Immature natural killer cell (primary cell): ENCODE results near the gene RYR3. TPM values are rescaled to one million over a fixed set of nuclear protein-coding genes. Genes with fewer than 3 reads are reported as not detected.

ENCODE experiments used
- DNase-seq, 3 donors: peaks; one replicate each; pipeline ENCODE4 v3.0.0; 2022; ENCODE audit warnings: mixed read lengths in 1 of 3
- H3K27ac Mint-ChIP-seq, 6 donors: one replicate each; pipeline ENCODE4 v1.8.0; 2020; ENCODE audit warnings: mixed read lengths in 6 of 6, mild to moderate bottlenecking in 5 of 6, inconsistent platforms in 4 of 6, moderate library complexity in 3 of 6
- H3K27me3 Mint-ChIP-seq, 3 donors: one replicate each; pipeline ENCODE4 v1.8.0; 2020 to 2021; ENCODE audit warnings: low read depth in 3 of 3, mild to moderate bottlenecking in 3 of 3, mixed read lengths in 3 of 3, moderate library complexity in 3 of 3, inconsistent platforms in 1 of 3
- H3K36me3 Mint-ChIP-seq, 3 donors: one replicate each; pipeline ENCODE4 v1.8.0; 2020; ENCODE audit warnings: mixed read lengths in 3 of 3, inconsistent platforms in 2 of 3, mild to moderate bottlenecking in 2 of 3
- H3K4me1 Mint-ChIP-seq, 2 donors: one replicate each; pipeline ENCODE4 v1.8.0; 2020; ENCODE audit warnings: inconsistent platforms in 2 of 2, mild to moderate bottlenecking in 2 of 2, mixed read lengths in 2 of 2, moderate library complexity in 1 of 2
- H3K4me3 Mint-ChIP-seq, 5 donors: one replicate each; pipeline ENCODE4 v1.8.0; 2020; ENCODE audit warnings: mild to moderate bottlenecking in 5 of 5, mixed read lengths in 5 of 5, inconsistent platforms in 3 of 5, moderate library complexity in 3 of 5
- H3K9me3 Mint-ChIP-seq, 6 donors: one replicate each; pipeline ENCODE4 v1.8.0; 2020; ENCODE audit warnings: mild to moderate bottlenecking in 6 of 6, mixed read lengths in 6 of 6, inconsistent platforms in 4 of 6, moderate library complexity in 3 of 6
- polyA plus RNA-seq, 3 donors: library from polyadenylated mRNA; unstranded; fragments of 300-500 nt; fragmentation: Illumina TruSeq; gene quantifications; one replicate each; pipeline ENCODE4 v1.2.3, GENCODE V29; 2021

Gene RYR3
- polyA plus RNA-seq, 3 donors from 2014 or later, result 0.11 to 0.14 TPM; not detected in 1

GRCh38 chr15:33489335-33489734 is 178.6 kb downstream of the RYR3 start:
- DNase-seq, result no peak
- Mint-ChIP-seq H3K36me3 (no peaks in the 10 kb centered on the region), H3K4me1 (no peaks in the 10 kb centered on the region), H3K27ac (no peak overlapping the region), H3K27me3 (peaks cover 0 to 4% (median 0%) of the 10 kb centered on the region in 3 donors), H3K4me3 (no peak overlapping the region), H3K9me3 (peaks cover 0 to 2% (median 0%) of the 10 kb centered on the region in 6 donors)

DNA sequence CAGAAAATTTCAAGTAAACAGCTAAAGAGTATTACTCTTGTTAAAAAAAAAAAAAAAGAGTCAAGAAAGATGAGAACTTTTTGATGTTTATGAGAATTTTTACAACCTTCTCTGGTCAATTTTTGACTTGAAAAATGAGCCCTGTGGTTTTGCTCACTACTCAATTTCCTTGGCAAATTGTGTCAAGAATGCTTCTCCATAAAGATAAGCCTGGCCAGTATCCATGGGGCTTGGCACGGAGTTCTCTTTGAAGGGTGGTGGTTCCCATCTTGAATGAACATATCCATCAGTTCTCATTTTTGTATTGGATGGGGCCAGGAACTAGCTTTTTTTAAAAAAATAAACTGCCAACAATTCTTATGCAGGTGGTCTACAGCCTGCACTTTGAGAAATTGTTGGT is 179.9 kb downstream of the RYR3 start:
- Mint-ChIP-seq H3K4me3 (no peak overlapping the region), H3K4me1 (no peaks in the 10 kb centered on the region), H3K9me3 (peaks cover 0 to 2% (median 0%) of the 10 kb centered on the region in 6 donors), H3K27ac (no peak overlapping the region), H3K27me3 (peaks cover 0 to 4% (median 2%) of the 10 kb centered on the region in 3 donors), H3K36me3 (no peaks in the 10 kb centered on the region)
- no peak for DNase-seq

- Mint-ChIP-seq H3K4me3 (no peak overlapping the region), H3K36me3 (no peaks in the 10 kb centered on the region)
These were observed 181.8 kb downstream of the RYR3 start for GRCh38 chr15:33492434-33493052.

DNA sequence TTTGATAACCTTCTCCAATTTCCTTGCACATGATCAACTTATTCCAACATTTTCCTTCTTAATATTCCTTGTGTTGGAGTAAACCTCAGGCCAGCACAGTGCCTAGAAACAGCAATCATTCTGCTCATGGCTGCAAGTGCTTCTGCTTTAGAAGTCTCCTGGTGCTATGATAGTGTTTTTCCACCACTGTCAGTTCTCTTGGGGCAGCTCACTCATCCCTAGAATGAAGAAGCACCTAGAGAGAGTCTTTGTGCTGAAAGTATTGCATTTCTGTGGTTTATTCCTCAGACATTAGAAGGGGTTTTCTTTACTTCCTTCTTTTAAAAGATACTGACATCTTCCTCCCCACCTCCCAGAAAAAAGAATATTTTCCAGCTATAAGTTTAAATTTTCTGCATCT is 183.5 kb downstream of the RYR3 start:
- Mint-ChIP-seq H3K27me3 (peaks cover 3 to 5% (median 4%) of the 10 kb centered on the region in 3 donors), H3K4me3 (no peak overlapping the region), H3K27ac (no peak overlapping the region), H3K4me1 (no peaks in the 10 kb centered on the region), H3K9me3 (peaks cover 0 to 4% (median 0%) of the 10 kb centered on the region in 6 donors), H3K36me3 (no peaks in the 10 kb centered on the region)
- no peak for DNase-seq

More at GRCh38 chr15:33492434-33493052, 181.8 kb downstream of the RYR3 start:
- peaks cover 0 to 2% (median under 1%) of the 10 kb centered on the region in 6 donors for H3K9me3 Mint-ChIP-seq
- peaks cover 4 to 5% (median 4%) of the 10 kb centered on the region in 3 donors for H3K27me3 Mint-ChIP-seq
- H3K27ac Mint-ChIP-seq, result no peak overlapping the region
- no peak for DNase-seq
- H3K4me1 Mint-ChIP-seq, result no peaks in the 10 kb centered on the region

DNA sequence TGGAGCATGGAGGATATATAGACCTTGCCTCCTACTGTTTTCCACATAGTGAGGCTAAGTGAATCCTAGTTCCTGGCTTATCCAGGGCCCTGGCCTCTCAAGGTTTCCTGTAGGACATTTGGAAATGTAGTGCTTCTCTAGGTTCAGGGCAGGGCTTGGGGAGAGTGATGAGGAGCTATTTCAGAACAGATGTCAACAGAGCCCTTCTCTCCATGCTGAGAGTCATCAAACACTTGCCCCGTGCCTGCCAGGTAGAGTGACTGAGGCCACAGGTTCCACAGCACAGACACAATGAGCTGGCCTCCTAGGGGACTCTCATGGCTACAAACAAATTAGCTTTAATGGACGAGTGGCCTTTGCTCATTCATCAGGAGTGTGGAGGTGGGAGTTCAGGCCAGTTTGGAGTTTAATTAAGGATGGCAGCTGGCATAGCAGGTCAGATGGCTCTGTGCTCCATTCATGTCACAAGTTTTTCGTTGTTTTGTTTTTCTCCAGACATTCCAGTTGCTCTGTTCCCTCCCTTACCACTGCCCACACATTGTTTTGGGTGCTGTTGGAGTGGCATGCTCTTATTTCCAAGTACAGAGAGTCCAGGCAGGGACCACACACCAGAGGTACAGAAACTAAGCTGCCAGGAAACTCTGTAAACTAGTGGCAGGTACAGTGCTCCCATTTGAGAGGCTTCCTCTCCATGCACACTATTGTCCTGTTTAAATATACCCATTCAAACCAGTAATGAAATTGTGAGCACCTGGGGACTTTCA is 189.8 kb downstream of the RYR3 start:
- no peaks in the 10 kb centered on the region for H3K36me3 Mint-ChIP-seq
- H3K9me3 Mint-ChIP-seq, result peaks cover 0 to 6% (median 0%) of the 10 kb centered on the region in 6 donors
- H3K4me1 Mint-ChIP-seq, result no peaks in the 10 kb centered on the region
- peaks cover 1 to 5% (median 2%) of the 10 kb centered on the region in 3 donors for H3K27me3 Mint-ChIP-seq
- DNase-seq, result no peak
- H3K4me3 Mint-ChIP-seq, result no peak overlapping the region
- H3K27ac Mint-ChIP-seq, result no peak overlapping the region

- H3K36me3 Mint-ChIP-seq, result no peaks in the 10 kb centered on the region
- H3K4me1 Mint-ChIP-seq, result no peaks in the 10 kb centered on the region
- H3K27ac Mint-ChIP-seq, result no peak overlapping the region
- peaks cover 0 to 4% (median 0%) of the 10 kb centered on the region in 3 donors for H3K27me3 Mint-ChIP-seq
- peaks cover 0 to 6% (median 0%) of the 10 kb centered on the region in 6 donors for H3K9me3 Mint-ChIP-seq
- no peak overlapping the region for H3K4me3 Mint-ChIP-seq
- no peak for DNase-seq
These were observed 192.9 kb downstream of the RYR3 start for GRCh38 chr15:33503681-33504080.

DNA sequence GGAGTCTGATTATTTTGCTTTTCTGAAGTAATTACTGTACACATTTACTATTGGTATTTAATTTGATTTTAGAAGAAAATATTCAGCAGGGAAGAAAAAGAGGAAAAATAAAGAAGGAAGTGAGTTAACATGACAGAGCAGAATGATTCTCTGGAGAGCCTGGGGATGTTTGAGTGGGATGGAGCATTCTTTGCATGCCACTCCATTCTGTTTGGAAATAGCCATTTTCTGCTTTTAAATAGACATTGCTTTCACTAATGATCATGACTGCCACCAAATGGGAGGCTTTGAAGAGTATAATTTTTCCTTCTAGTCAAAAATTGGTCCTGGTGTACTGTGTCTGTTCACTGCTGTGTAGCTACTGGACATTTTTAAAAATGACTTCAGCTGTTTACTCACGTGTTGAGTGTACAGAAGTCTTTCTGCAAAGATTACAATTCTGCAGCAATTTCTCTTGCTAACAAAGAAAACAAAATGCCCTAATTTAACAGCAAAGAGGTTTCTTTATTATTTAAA is 196.1 kb downstream of the RYR3 start:
- Mint-ChIP-seq H3K36me3 (no peaks in the 10 kb centered on the region), H3K4me3 (no peak overlapping the region), H3K9me3 (peaks cover 0 to 6% (median 0%) of the 10 kb centered on the region in 6 donors), H3K4me1 (no peaks in the 10 kb centered on the region), H3K27ac (no peak overlapping the region), H3K27me3 (peaks cover 0 to 4% (median 4%) of the 10 kb centered on the region in 3 donors)
- DNase-seq, result no peak

DNA sequence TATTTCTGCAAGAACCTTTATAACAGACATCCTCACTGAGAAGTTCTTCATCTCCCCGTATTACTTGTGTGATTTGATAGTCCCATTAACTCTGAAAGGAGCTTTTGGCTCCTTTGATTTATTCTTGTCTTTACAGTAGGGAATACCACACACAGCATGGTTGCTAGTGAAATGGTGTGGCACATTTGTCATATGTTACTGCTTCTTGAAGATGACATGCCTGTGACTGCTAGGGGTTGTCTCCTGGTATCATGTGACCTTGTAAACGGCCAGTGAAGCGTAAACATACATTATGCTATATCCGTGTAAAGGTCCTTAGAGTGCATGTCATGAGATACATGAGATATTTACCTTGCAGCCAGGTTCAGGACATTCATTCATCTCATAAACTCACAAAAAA is 197.9 kb downstream of the RYR3 start:
- no peak overlapping the region for H3K4me3 Mint-ChIP-seq
- peaks cover 0 to 4% (median 0%) of the 10 kb centered on the region in 6 donors for H3K9me3 Mint-ChIP-seq
- no peak overlapping the region for H3K27ac Mint-ChIP-seq
- no peaks in the 10 kb centered on the region for H3K36me3 Mint-ChIP-seq
- peaks cover 0 to 5% (median 4%) of the 10 kb centered on the region in 3 donors for H3K27me3 Mint-ChIP-seq
- no peaks in the 10 kb centered on the region for H3K4me1 Mint-ChIP-seq
- DNase-seq, result no peak

- no peaks in the 10 kb centered on the region for H3K36me3 Mint-ChIP-seq
- no peak overlapping the region for H3K27ac Mint-ChIP-seq
- no peaks in the 10 kb centered on the region for H3K4me1 Mint-ChIP-seq
- H3K27me3 Mint-ChIP-seq, result peaks cover 0 to 4% (median 2%) of the 10 kb centered on the region in 3 donors
- DNase-seq, result no peak
- H3K4me3 Mint-ChIP-seq, result no peak overlapping the region
- peaks cover 0 to 2% (median 0%) of the 10 kb centered on the region in 6 donors for H3K9me3 Mint-ChIP-seq
These were observed 204.4 kb downstream of the RYR3 start for GRCh38 chr15:33515121-33515520.

DNA sequence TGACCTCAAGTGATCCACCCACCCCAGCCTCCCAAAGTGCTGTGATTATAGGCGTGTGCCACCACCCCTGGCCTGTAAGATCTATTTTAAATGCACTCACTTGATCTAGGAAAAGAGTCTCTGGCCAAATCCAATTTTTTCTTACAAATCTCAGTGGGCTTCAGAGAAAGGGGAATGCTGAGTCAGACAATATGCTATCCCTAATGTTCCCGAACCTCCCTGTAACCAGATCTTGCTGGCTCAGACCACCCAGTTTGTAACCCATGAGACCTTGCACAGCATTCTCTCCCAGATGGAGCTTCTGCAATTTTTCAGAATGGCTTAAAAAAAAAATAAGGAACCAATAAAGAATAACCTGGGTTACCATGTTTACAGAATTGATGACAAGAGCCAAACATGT is 205.8 kb downstream of the RYR3 start:
- no peak for DNase-seq
- no peak overlapping the region for H3K4me3 Mint-ChIP-seq
- H3K27me3 Mint-ChIP-seq, result peaks cover 0 to 4% (median 0%) of the 10 kb centered on the region in 3 donors
- H3K27ac Mint-ChIP-seq, result no peak overlapping the region
- H3K9me3 Mint-ChIP-seq, result no peaks in the 10 kb centered on the region
- no peaks in the 10 kb centered on the region for H3K4me1 Mint-ChIP-seq
- no peaks in the 10 kb centered on the region for H3K36me3 Mint-ChIP-seq

DNA sequence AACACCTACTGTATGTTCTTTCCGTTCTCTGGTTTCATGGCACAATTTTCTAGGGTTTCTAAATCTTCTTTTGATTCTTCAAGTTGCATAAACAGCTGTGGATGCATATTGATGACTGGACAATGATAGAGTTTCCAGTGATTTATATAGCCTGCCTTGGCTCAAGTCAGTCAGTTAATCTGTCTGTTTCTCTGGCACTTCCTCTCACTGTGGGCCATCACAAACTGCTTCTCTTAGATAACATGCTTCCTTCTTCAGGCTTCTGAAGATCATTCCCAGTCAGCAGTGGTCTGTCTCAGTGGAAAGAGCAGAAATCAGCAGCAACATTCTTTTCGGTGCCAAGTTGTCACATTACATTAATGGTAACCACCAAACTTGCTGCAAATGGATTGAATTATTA is 207.2 kb downstream of the RYR3 start:
- no peak for DNase-seq
- H3K27ac Mint-ChIP-seq, result no peak overlapping the region
- H3K4me1 Mint-ChIP-seq, result no peaks in the 10 kb centered on the region
- no peak overlapping the region for H3K4me3 Mint-ChIP-seq
- H3K36me3 Mint-ChIP-seq, result no peaks in the 10 kb centered on the region
- H3K9me3 Mint-ChIP-seq, result no peaks in the 10 kb centered on the region
- peaks cover 0 to 3% (median 0%) of the 10 kb centered on the region in 3 donors for H3K27me3 Mint-ChIP-seq

GRCh38 chr15:33518421-33518820 is 207.7 kb downstream of the RYR3 start:
- no peak overlapping the region for H3K27ac Mint-ChIP-seq
- H3K4me1 Mint-ChIP-seq, result no peaks in the 10 kb centered on the region
- no peaks in the 10 kb centered on the region for H3K9me3 Mint-ChIP-seq
- H3K4me3 Mint-ChIP-seq, result no peak overlapping the region
- H3K27me3 Mint-ChIP-seq, result peaks cover 0 to 3% (median 0%) of the 10 kb centered on the region in 3 donors
- no peak for DNase-seq
- no peaks in the 10 kb centered on the region for H3K36me3 Mint-ChIP-seq

DNA sequence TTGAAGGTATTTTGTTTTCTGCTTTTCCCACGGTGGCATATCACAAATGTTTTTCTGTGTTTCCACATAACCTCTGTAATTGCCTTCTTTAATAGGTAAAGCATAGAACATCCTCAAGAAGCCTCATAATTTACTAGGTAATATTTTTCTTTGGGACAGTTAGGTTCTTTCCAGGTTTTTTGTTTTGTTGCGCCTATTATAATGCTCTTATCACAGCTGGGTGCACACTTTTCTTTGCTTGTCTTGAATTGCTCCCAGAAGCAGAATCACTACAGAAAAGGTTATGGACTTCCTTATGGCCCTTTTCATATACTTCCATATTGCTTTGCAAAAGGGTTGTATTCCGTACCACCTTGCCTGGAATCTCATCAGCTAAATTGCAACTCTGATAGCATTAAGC is 213.5 kb downstream of the RYR3 start:
- H3K27me3 Mint-ChIP-seq, result peaks cover 0 to 7% (median 3%) of the 10 kb centered on the region in 3 donors
- H3K9me3 Mint-ChIP-seq, result peaks cover 0 to 3% (median 0%) of the 10 kb centered on the region in 6 donors
- no peaks in the 10 kb centered on the region for H3K4me1 Mint-ChIP-seq
- H3K36me3 Mint-ChIP-seq, result no peaks in the 10 kb centered on the region
- no peak overlapping the region for H3K27ac Mint-ChIP-seq
- no peak for DNase-seq
- no peak overlapping the region for H3K4me3 Mint-ChIP-seq

GRCh38 chr15:33526532-33526931 is 215.8 kb downstream of the RYR3 start:
- H3K4me3 Mint-ChIP-seq, result no peak overlapping the region
- peaks cover 0 to 7% (median 3%) of the 10 kb centered on the region in 3 donors for H3K27me3 Mint-ChIP-seq
- H3K36me3 Mint-ChIP-seq, result no peaks in the 10 kb centered on the region
- no peaks in the 10 kb centered on the region for H3K4me1 Mint-ChIP-seq
- DNase-seq, result no peak
- no peak overlapping the region for H3K27ac Mint-ChIP-seq
- H3K9me3 Mint-ChIP-seq, result peaks cover 0 to 3% (median 0%) of the 10 kb centered on the region in 6 donors
